ENCODE results near the gene FOSB.

- TF ChIP-seq CTCF (IDR thresholded peaks at IDR 0.05): no peak
- no peak for TF ChIP-seq POLR2AphosphoS5 (IDR thresholded peaks at IDR 0.05)
- TF ChIP-seq POLR2A (IDR thresholded peaks at IDR 0.05): no peak
- TF ChIP-seq EP300 (IDR thresholded peaks at IDR 0.05): no peak
These were observed 45.8 kb upstream of the FOSB start for GRCh38 chr19:45421947-45422498.

Data from sigmoid colon (tissue), 4 donors.